Osteocyte (in vitro differentiated cells): Measurements from ENCODE around the gene GLIS1. TPM values are rescaled to one million over a fixed set of nuclear protein-coding genes. Genes with fewer than 3 reads are reported as not detected.

ENCODE experiments used
- DNase-seq: peaks from one replicate; pipeline ENCODE4 v3.0.0; 2021; ENCODE audit warnings: mixed read lengths; ENCODE audit not compliant: unreplicated experiment; ENCODE audit errors: extremely low spot score
- H3K27ac Mint-ChIP-seq: one replicate; pipeline ENCODE4 v1.8.0; 2021; ENCODE audit warnings: mild to moderate bottlenecking, mixed read lengths; ENCODE audit not compliant: unreplicated experiment
- H3K27me3 Mint-ChIP-seq: one replicate; pipeline ENCODE4 v1.8.0; 2021; ENCODE audit warnings: mixed read lengths; ENCODE audit not compliant: unreplicated experiment
- H3K36me3 Mint-ChIP-seq: one replicate; pipeline ENCODE4 v1.8.0; 2021; ENCODE audit warnings: mixed read lengths; ENCODE audit not compliant: unreplicated experiment
- H3K4me1 Mint-ChIP-seq: one replicate; pipeline ENCODE4 v1.8.0; 2021; ENCODE audit warnings: mixed read lengths; ENCODE audit not compliant: unreplicated experiment
- H3K4me3 Mint-ChIP-seq: one replicate; pipeline ENCODE4 v1.8.0; 2021; ENCODE audit warnings: mild to moderate bottlenecking, moderate library complexity, mixed read lengths; ENCODE audit not compliant: unreplicated experiment
- H3K9me3 Mint-ChIP-seq: one replicate; pipeline ENCODE4 v1.8.0; 2021; ENCODE audit warnings: mixed read lengths; ENCODE audit not compliant: unreplicated experiment
- total RNA-seq: library from RNA; stranded (reverse); gene quantifications from 2 replicates; pipeline ENCODE4 v1.2.1, GENCODE V29; 2021
- TF ChIP-seq, protein P1 (sequence below): fragments of 200-600 bp; sonication (generic); IDR thresholded peaks from 2 replicates; pipeline ENCODE4 v1.5.0; 2021; ENCODE audit warnings: antibody characterized with exemption, mild to moderate bottlenecking, moderate library complexity

GLIS1 gene
- total RNA-seq, 1 donor from 2014 or later = 38.3 TPM

- no peaks in the 10 kb centered on the region for H3K9me3 Mint-ChIP-seq
- DNase-seq = no peak
- H3K27ac Mint-ChIP-seq = no peak overlapping the region
- peaks cover 12% of the 10 kb centered on the region for H3K4me1 Mint-ChIP-seq
- TF ChIP-seq, protein P1, sequence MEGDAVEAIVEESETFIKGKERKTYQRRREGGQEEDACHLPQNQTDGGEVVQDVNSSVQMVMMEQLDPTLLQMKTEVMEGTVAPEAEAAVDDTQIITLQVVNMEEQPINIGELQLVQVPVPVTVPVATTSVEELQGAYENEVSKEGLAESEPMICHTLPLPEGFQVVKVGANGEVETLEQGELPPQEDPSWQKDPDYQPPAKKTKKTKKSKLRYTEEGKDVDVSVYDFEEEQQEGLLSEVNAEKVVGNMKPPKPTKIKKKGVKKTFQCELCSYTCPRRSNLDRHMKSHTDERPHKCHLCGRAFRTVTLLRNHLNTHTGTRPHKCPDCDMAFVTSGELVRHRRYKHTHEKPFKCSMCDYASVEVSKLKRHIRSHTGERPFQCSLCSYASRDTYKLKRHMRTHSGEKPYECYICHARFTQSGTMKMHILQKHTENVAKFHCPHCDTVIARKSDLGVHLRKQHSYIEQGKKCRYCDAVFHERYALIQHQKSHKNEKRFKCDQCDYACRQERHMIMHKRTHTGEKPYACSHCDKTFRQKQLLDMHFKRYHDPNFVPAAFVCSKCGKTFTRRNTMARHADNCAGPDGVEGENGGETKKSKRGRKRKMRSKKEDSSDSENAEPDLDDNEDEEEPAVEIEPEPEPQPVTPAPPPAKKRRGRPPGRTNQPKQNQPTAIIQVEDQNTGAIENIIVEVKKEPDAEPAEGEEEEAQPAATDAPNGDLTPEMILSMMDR = no peak
- no peaks in the 10 kb centered on the region for H3K27me3 Mint-ChIP-seq
- no peak overlapping the region for H3K4me3 Mint-ChIP-seq
- H3K36me3 Mint-ChIP-seq = peaks cover 61% of the 10 kb centered on the region
These were observed 219.5 kb downstream of the GLIS1 start for GRCh38 chr1:53519421-53519820.

DNA sequence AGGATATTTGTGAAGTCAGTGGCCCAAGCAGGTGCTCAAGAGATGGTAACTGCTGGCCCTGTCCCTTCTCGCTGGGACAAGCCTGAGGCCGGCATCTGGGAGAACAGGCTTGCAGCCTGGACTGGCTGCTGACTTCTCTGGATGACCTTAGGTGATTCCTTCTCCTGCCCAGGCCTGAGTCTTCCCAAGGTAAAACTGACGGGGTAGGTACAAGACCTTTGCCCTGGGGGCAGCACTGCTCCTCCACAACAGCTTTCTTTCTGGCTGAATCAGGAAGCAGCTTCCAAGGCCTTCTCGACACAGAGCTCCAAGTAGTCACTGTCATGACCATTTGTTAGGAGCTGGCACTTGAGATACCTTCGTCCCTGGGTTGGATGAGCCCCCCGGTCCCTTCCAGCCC is 220.2 kb downstream of the GLIS1 start:
- Mint-ChIP-seq H3K36me3 (peaks cover 56% of the 10 kb centered on the region), H3K4me1 (peaks cover 10% of the 10 kb centered on the region), H3K27me3 (no peaks in the 10 kb centered on the region), H3K27ac (no peak overlapping the region), H3K4me3 (no peak overlapping the region), H3K9me3 (no peaks in the 10 kb centered on the region)
- TF ChIP-seq, protein P1 = no peak
- no peak for DNase-seq

- Mint-ChIP-seq H3K4me1 (peaks cover 19% of the 10 kb centered on the region), H3K27me3 (no peaks in the 10 kb centered on the region), H3K4me3 (no peak overlapping the region), H3K9me3 (no peaks in the 10 kb centered on the region), H3K36me3 (peaks cover 56% of the 10 kb centered on the region), H3K27ac (no peak overlapping the region)
- DNase-seq = no peak
- TF ChIP-seq, protein P1 = no peak
These were observed 221.1 kb downstream of the GLIS1 start for GRCh38 chr1:53517821-53518352.

DNA sequence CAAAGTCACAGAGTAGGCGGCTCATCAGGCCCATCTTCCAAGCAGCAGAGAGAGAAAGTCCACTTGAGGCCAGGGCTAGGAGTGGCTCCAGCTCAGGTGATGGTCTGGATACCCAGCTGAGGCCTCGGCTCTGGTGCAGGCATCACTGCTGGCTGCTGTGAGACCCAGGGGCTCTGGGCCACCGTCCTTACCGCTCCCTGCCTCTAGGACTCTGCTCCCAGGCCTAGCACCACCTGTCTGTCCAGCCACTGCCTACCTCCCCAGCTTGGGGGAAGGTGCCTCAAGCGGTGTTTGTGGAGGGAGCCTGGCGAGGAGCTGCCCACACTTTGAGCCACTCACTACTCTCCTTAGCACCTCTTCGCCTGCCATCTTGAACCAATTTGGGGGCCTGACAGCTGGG is 221.9 kb downstream of the GLIS1 start:
- DNase-seq = no peak
- TF ChIP-seq, protein P1 = no peak
- H3K4me1 Mint-ChIP-seq = peaks cover 27% of the 10 kb centered on the region
- H3K4me3 Mint-ChIP-seq = no peak overlapping the region
- H3K27ac Mint-ChIP-seq = no peak overlapping the region
- no peaks in the 10 kb centered on the region for H3K9me3 Mint-ChIP-seq
- H3K36me3 Mint-ChIP-seq = peaks cover 53% of the 10 kb centered on the region
- no peaks in the 10 kb centered on the region for H3K27me3 Mint-ChIP-seq

DNA sequence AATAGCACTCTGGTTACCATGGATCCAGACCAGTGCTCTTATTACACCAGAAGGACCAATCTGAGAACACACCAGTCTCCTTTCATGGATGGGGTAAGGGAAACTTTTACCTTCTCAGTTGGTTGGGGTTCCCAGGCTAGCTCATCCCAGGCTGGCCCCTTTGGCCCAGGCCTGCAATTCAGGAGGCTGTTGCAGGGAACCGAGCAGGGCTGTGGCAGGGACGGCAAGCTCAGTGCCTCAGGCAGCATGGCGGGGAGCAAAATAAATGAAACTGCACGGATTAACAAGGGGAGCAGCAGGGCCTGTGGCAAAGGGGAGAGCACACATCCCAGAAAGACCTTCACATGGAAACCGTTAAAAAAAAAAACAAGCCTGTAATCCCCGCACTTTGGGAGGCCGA is 222.8 kb downstream of the GLIS1 start:
- Mint-ChIP-seq H3K27me3 (no peaks in the 10 kb centered on the region), H3K9me3 (no peaks in the 10 kb centered on the region), H3K4me1 (peaks cover 36% of the 10 kb centered on the region), H3K27ac (no peak overlapping the region), H3K36me3 (peaks cover 51% of the 10 kb centered on the region), H3K4me3 (no peak overlapping the region)
- TF ChIP-seq, protein P1 = no peak
- no peak for DNase-seq
